ENCODE measurements around the gene QRFP. TPM values are rescaled to one million over a fixed set of nuclear protein-coding genes. Genes with fewer than 3 reads are reported as not detected.

Gene QRFP
- total and polyA plus RNA-seq, 2 donors (not counting 1 experiment from before 2014, with no cell fraction given) = not detected

DNA sequence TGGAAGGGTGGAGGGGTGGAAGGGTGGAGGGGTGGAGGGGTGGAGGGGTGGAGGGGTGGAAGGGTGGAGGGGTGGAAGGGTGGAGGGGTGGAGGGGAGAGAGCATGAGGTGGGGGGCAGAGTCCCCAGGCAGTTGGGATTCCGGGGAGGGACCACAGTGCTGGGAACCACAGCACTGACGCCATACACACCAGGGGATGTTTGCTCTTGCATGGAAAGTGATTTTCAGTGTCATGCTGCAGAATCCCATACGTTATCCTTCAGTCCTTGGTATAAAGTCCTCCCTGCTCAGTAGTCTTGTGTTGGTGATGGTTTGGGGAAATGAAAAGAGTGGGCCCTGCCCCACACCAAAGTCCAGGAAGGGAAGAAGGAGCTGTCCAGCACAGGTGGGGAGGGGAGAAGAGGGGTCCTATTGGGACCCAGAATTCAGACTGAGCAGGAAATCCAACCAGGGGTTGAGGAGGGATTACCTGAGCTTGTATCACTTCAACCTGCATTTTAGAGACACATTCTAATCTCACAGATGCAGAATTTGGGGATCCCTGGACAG, 48.0 kb upstream of the QRFP start:
- Histone ChIP-seq H3K4me2 (ENCODE audit: extremely low read depth, insufficient read depth, low read length) (no peak overlapping the region), H3K4me1 (ENCODE audit: control insufficient read depth, extremely low read depth, insufficient read depth, low read length) (peaks cover 3% of the 10 kb centered on the region), H3K27ac (ENCODE audit: insufficient read depth, low read length) (no peak overlapping the region), H3K36me3 (ENCODE audit: control insufficient read depth, insufficient read depth, low read length) (no peaks in the 10 kb centered on the region), H4K20me1 (ENCODE audit: control insufficient read depth, extremely low read depth, insufficient read depth, low read length) (no peaks in the 10 kb centered on the region), H3K9ac (ENCODE audit: insufficient read depth, low read length) (no peak overlapping the region), H3K27me3 (ENCODE audit: control insufficient read depth, insufficient read depth, low read length) (peaks cover 24% of the 10 kb centered on the region), H3K9me3 (ENCODE audit: control insufficient read depth, insufficient read depth, low read depth, low read length) (no peaks in the 10 kb centered on the region), H3K4me3 (replicated peaks in 1 of 4; ENCODE audit: control extremely low read depth in 1 of 4, insufficient read depth in 1 of 4, low read depth in 3 of 4, low read length in 4 of 4) (no peak overlapping the region), H3K79me2 (ENCODE audit: control insufficient read depth, insufficient read depth, low read length) (no peaks in the 10 kb centered on the region), H2AFZ (ENCODE audit: low read length) (no peak overlapping the region)
- DNase-seq (ENCODE audit: low read depth in 2 of 2) = no peak
- TF ChIP-seq CTCF (conservative IDR thresholded peaks at IDR 0.05 in 1 of 2, IDR thresholded peaks at IDR 0.05 in 1 of 2; ENCODE audit: low read depth in 1 of 2, low read length in 2 of 2) (no peak), EZH2 (IDR thresholded peaks at IDR 0.05; ENCODE audit: low read length, missing control alignments) (no peak)

DNA sequence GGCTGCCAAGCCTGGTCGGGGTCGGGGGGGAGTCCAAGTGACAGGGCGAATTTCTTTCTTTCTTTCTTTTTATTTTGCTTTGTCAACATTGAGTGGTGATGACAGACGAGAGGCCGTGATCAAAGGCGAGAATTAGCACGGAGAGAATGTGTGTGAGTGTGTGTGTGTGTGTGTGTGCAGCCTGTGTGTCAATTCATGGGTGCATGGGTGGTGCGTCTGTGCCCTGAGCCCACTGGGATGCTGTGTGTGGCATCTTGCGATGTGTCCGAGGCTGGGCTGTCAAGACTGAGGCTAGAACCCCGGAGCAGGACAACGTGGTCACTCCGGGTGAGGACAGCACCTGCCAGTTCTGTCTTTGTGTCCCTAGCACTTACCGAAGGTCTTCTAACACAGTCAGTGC, 47.2 kb upstream of the QRFP start:
- Histone ChIP-seq H4K20me1 (ENCODE audit: control insufficient read depth, extremely low read depth, insufficient read depth, low read length) (no peaks in the 10 kb centered on the region), H3K9me3 (ENCODE audit: control insufficient read depth, insufficient read depth, low read depth, low read length) (no peaks in the 10 kb centered on the region), H2AFZ (ENCODE audit: low read length) (no peak overlapping the region), H3K27me3 (ENCODE audit: control insufficient read depth, insufficient read depth, low read length) (peaks cover 23% of the 10 kb centered on the region), H3K27ac (ENCODE audit: insufficient read depth, low read length) (no peak overlapping the region), H3K4me1 (ENCODE audit: control insufficient read depth, extremely low read depth, insufficient read depth, low read length) (peaks cover 3% of the 10 kb centered on the region), H3K9ac (ENCODE audit: insufficient read depth, low read length) (no peak overlapping the region), H3K4me3 (replicated peaks in 1 of 4; ENCODE audit: control extremely low read depth in 1 of 4, insufficient read depth in 1 of 4, low read depth in 3 of 4, low read length in 4 of 4) (no peak overlapping the region), H3K79me2 (ENCODE audit: control insufficient read depth, insufficient read depth, low read length) (no peaks in the 10 kb centered on the region), H3K4me2 (ENCODE audit: extremely low read depth, insufficient read depth, low read length) (no peak overlapping the region), H3K36me3 (ENCODE audit: control insufficient read depth, insufficient read depth, low read length) (no peaks in the 10 kb centered on the region)
- no peak for DNase-seq (ENCODE audit: low read depth in 2 of 2)
- TF ChIP-seq EZH2 (IDR thresholded peaks at IDR 0.05; ENCODE audit: low read length, missing control alignments) (no peak), CTCF (conservative IDR thresholded peaks at IDR 0.05 in 1 of 2, IDR thresholded peaks at IDR 0.05 in 1 of 2; ENCODE audit: low read depth in 1 of 2, low read length in 2 of 2) (no peak)

- Histone ChIP-seq H3K27ac (ENCODE audit: insufficient read depth, low read length) (no peak overlapping the region), H4K20me1 (ENCODE audit: control insufficient read depth, extremely low read depth, insufficient read depth, low read length) (no peaks in the 10 kb centered on the region), H3K4me2 (ENCODE audit: extremely low read depth, insufficient read depth, low read length) (no peak overlapping the region), H3K36me3 (ENCODE audit: control insufficient read depth, insufficient read depth, low read length) (no peaks in the 10 kb centered on the region), H3K27me3 (ENCODE audit: control insufficient read depth, insufficient read depth, low read length) (peaks cover 23% of the 10 kb centered on the region), H2AFZ (ENCODE audit: low read length) (no peak overlapping the region), H3K9me3 (ENCODE audit: control insufficient read depth, insufficient read depth, low read depth, low read length) (no peaks in the 10 kb centered on the region), H3K4me1 (ENCODE audit: control insufficient read depth, extremely low read depth, insufficient read depth, low read length) (peaks cover 3% of the 10 kb centered on the region), H3K79me2 (ENCODE audit: control insufficient read depth, insufficient read depth, low read length) (no peaks in the 10 kb centered on the region), H3K4me3 (replicated peaks in 1 of 4; ENCODE audit: control extremely low read depth in 1 of 4, insufficient read depth in 1 of 4, low read depth in 3 of 4, low read length in 4 of 4) (no peak overlapping the region), H3K9ac (ENCODE audit: insufficient read depth, low read length) (no peak overlapping the region)
- no peak for TF ChIP-seq EZH2 (IDR thresholded peaks at IDR 0.05; ENCODE audit: low read length, missing control alignments)
- no peak for TF ChIP-seq CTCF (conservative IDR thresholded peaks at IDR 0.05 in 1 of 2, IDR thresholded peaks at IDR 0.05 in 1 of 2; ENCODE audit: low read depth in 1 of 2, low read length in 2 of 2)
- DNase-seq (ENCODE audit: low read depth in 2 of 2) = no peak
These were observed 46.6 kb upstream of the QRFP start for GRCh38 chr9:130943221-130943620.

All from fibroblast of lung (primary cell).